BLaER1 treated with 17β-estradiol and CSF1 and Interleukin-3, amounts not matched to agents 10 nM and 100 nM (cell line): ENCODE results near the gene SEMA4A.
"Not testable (repeated sequence)": the region's sequence is repeated elsewhere in the genome, so short reads cannot be mapped to it uniquely, and the experiment has no call there.

Experiments
- H3K27ac ChIP-seq, 11 experiments: shearing (Covaris generic); formaldehyde crosslinking; 2 replicates each; pipeline ENCODE4 v1.8.1; 2022
- H3K27me3 ChIP-seq, 11 experiments: shearing (Covaris generic); formaldehyde crosslinking; 2 replicates each; pipeline ENCODE4 v1.8.1; 2022
- H3K36me3 ChIP-seq, 11 experiments: shearing (Covaris generic); formaldehyde crosslinking; 2 replicates each; pipeline ENCODE4 v1.8.1; 2022
- H3K4me1 ChIP-seq, 10 experiments: shearing (Covaris generic); formaldehyde crosslinking; 2 replicates each; pipeline ENCODE4 v1.8.1; 2022
- H3K4me2 ChIP-seq, 11 experiments: shearing (Covaris generic); formaldehyde crosslinking; 2 replicates each; pipeline ENCODE4 v1.8.1; 2022
- H3K4me3 ChIP-seq, 10 experiments: shearing (Covaris generic); formaldehyde crosslinking; 2 replicates each; pipeline ENCODE4 v1.8.1; 2022
- H3K9ac ChIP-seq, 11 experiments: shearing (Covaris generic); formaldehyde crosslinking; 2 replicates each; pipeline ENCODE4 v1.8.1; 2022
- H3K9me3 ChIP-seq, 11 experiments: shearing (Covaris generic); formaldehyde crosslinking; replicated peaks in 1 of 11; 2 replicates each; pipeline ENCODE4 v1.8.1; 2022
- H4K20me1 ChIP-seq, 11 experiments: shearing (Covaris generic); formaldehyde crosslinking; 2 replicates each; pipeline ENCODE4 v1.8.1; 2022
- Cebpa-rat ChIP-seq, 11 experiments: shearing (Covaris generic); IDR thresholded peaks; 2 replicates each; pipeline ENCODE4 v1.8.1; 2022

SEMA4A gene

GRCh38 chr1:156165083-156165482 is 11.7 kb downstream of the SEMA4A start:
- Histone ChIP-seq H3K27ac (peak overlapping the region in 3 of 11 experiments; percentile 38 to 69 (median 63); a peak in 5 of 22 replicates), H3K4me3 (no peak overlapping the region), H3K36me3 (peaks cover 0 to 95% (median 80%) of the 10 kb centered on the region in 11 experiments; a peak in 17 of 22 replicates), H3K9ac (peak overlapping the region in 3 of 11 experiments; percentile 11 to 59 (median 47); a peak in 3 of 22 replicates), H3K9me3 (peaks cover 0 to 19% (median 12%) of the 10 kb centered on the region in 11 experiments; a peak in 15 of 22 replicates), H4K20me1 (peaks cover 0 to 7% (median 0%) of the 10 kb centered on the region in 11 experiments; a peak in 2 of 22 replicates), H3K4me2 (peak overlapping the region in 3 of 11 experiments; percentile 51 to 72 (median 68); a peak in 6 of 22 replicates), H3K4me1 (peaks cover 7 to 57% (median 14%) of the 10 kb centered on the region in 10 experiments), H3K27me3 (no peaks in the 10 kb centered on the region)
- no peak for TF ChIP-seq Cebpa-rat (IDR thresholded peaks at IDR 0.05)

GRCh38 chr1:156167536-156167935 is 14.2 kb downstream of the SEMA4A start:
- peaks cover 0 to 6% (median 0%) of the 10 kb centered on the region in 11 experiments; a peak in 3 of 22 replicates for H4K20me1 ChIP-seq
- no peak overlapping the region for H3K4me2 ChIP-seq
- peaks cover 0 to 19% (median 12%) of the 10 kb centered on the region in 11 experiments; a peak in 15 of 22 replicates for H3K9me3 ChIP-seq
- H3K4me3 ChIP-seq, result no peak overlapping the region
- H3K4me1 ChIP-seq, result peaks cover 0 to 38% (median 2%) of the 10 kb centered on the region in 10 experiments; a peak in 12 of 20 replicates
- no peak for TF ChIP-seq Cebpa-rat (IDR thresholded peaks at IDR 0.05)
- H3K27me3 ChIP-seq, result no peaks in the 10 kb centered on the region
- H3K27ac ChIP-seq, result no peak overlapping the region
- H3K9ac ChIP-seq, result no peak overlapping the region
- H3K36me3 ChIP-seq, result peaks cover 0 to 100% (median 83%) of the 10 kb centered on the region in 11 experiments; a peak in 18 of 22 replicates

- no peak overlapping the region for H3K27ac ChIP-seq
- peaks cover 5 to 100% (median 82%) of the 10 kb centered on the region in 11 experiments; a peak in 18 of 22 replicates for H3K36me3 ChIP-seq
- H4K20me1 ChIP-seq, result peaks cover 0 to 30% (median 0%) of the 10 kb centered on the region in 11 experiments; a peak in 8 of 22 replicates
- H3K27me3 ChIP-seq, result no peaks in the 10 kb centered on the region
- no peak for TF ChIP-seq Cebpa-rat (IDR thresholded peaks at IDR 0.05)
- no peaks in the 10 kb centered on the region for H3K9me3 ChIP-seq
- peak overlapping the region in 1 of 11 experiments; percentile 61; a peak in 3 of 22 replicates for H3K9ac ChIP-seq
- H3K4me1 ChIP-seq, result peaks cover 0 to 11% (median 9%) of the 10 kb centered on the region in 10 experiments; a peak in 14 of 20 replicates
- H3K4me3 ChIP-seq, result no peak overlapping the region
- peak overlapping the region in 8 of 11 experiments; percentile 1 to 44 (median 23); a peak in 13 of 22 replicates for H3K4me2 ChIP-seq
These were observed 19.5 kb downstream of the SEMA4A start for GRCh38 chr1:156172696-156173470.

GRCh38 chr1:156176610-156177210 is 23.3 kb downstream of the SEMA4A start:
- Histone ChIP-seq H3K36me3 (peaks cover 5 to 72% (median 62%) of the 10 kb centered on the region in 11 experiments; a peak in 18 of 22 replicates), H4K20me1 (peaks cover 0 to 30% (median 0%) of the 10 kb centered on the region in 11 experiments; a peak in 8 of 22 replicates), H3K27ac (no peak overlapping the region)

GRCh38 chr1:156177919-156178654 is 24.7 kb downstream of the SEMA4A start:
- no peaks in the 10 kb centered on the region for H3K9me3 ChIP-seq
- H3K36me3 ChIP-seq, result peaks cover 5 to 66% (median 53%) of the 10 kb centered on the region in 11 experiments; a peak in 18 of 22 replicates
- no peak overlapping the region for H3K4me2 ChIP-seq
- peaks cover 0 to 9% (median 2%) of the 10 kb centered on the region in 10 experiments; a peak in 13 of 20 replicates for H3K4me1 ChIP-seq
- H4K20me1 ChIP-seq, result peaks cover 0 to 27% (median 0%) of the 10 kb centered on the region in 11 experiments; a peak in 8 of 22 replicates
- no peak overlapping the region for H3K4me3 ChIP-seq
- H3K27me3 ChIP-seq, result no peaks in the 10 kb centered on the region; a peak in 1 of 22 replicates
- TF ChIP-seq Cebpa-rat (IDR thresholded peaks at IDR 0.05), result no peak
- no peak overlapping the region for H3K9ac ChIP-seq
- no peak overlapping the region for H3K27ac ChIP-seq

More at GRCh38 chr1:156176610-156177210, 23.3 kb downstream of the SEMA4A start:
- no peak overlapping the region for H3K4me3 ChIP-seq
- H3K9ac ChIP-seq, result no peak overlapping the region
- no peak for TF ChIP-seq Cebpa-rat (IDR thresholded peaks at IDR 0.05)
- H3K27me3 ChIP-seq, result no peaks in the 10 kb centered on the region; a peak in 1 of 22 replicates
- no peaks in the 10 kb centered on the region for H3K9me3 ChIP-seq
- H3K4me1 ChIP-seq, result peaks cover 0 to 11% (median 9%) of the 10 kb centered on the region in 10 experiments; a peak in 14 of 20 replicates
- no peak overlapping the region for H3K4me2 ChIP-seq

- Histone ChIP-seq H3K9ac (no peak overlapping the region), H3K36me3 (peaks cover 5 to 66% (median 30%) of the 10 kb centered on the region in 11 experiments; a peak in 18 of 22 replicates), H3K4me2 (no peak overlapping the region), H3K9me3 (peaks cover 0 to 2% (median 0%) of the 10 kb centered on the region in 11 experiments; a peak in 5 of 22 replicates), H4K20me1 (peaks cover 0 to 16% (median 0%) of the 10 kb centered on the region in 11 experiments; a peak in 2 of 22 replicates), H3K27me3 (no peaks in the 10 kb centered on the region; a peak in 1 of 22 replicates), H3K4me1 (peaks cover 0 to 5% (median 0%) of the 10 kb centered on the region in 10 experiments; a peak in 3 of 20 replicates), H3K27ac (no peak overlapping the region), H3K4me3 (no peak overlapping the region)
- no peak for TF ChIP-seq Cebpa-rat (IDR thresholded peaks at IDR 0.05)
These were observed 27.1 kb downstream of the SEMA4A start for GRCh38 chr1:156180471-156180870.

- not testable (repeated sequence) for H3K4me1 ChIP-seq, H3K4me2 ChIP-seq, H3K27ac ChIP-seq, H3K9ac ChIP-seq, H3K4me3 ChIP-seq, H3K27me3 ChIP-seq
- peaks cover 5 to 12% (median 9%) of the 10 kb centered on the region in 11 experiments for H3K9me3 ChIP-seq
- H3K36me3 ChIP-seq, result peaks cover 4 to 66% (median 20%) of the 10 kb centered on the region in 11 experiments; a peak in 18 of 22 replicates
- peaks cover 0 to 11% (median 0%) of the 10 kb centered on the region in 11 experiments; a peak in 2 of 22 replicates for H4K20me1 ChIP-seq
These were observed 28.1 kb downstream of the SEMA4A start for GRCh38 chr1:156181391-156181924.

GRCh38 chr1:156182010-156182779 is 28.8 kb downstream of the SEMA4A start:
- H3K4me2 ChIP-seq, result peak overlapping the region in 2 of 11 experiments; percentile 21 to 40; a peak in 3 of 22 replicates
- not testable (repeated sequence) for H3K4me1 ChIP-seq, H3K27ac ChIP-seq

More at GRCh38 chr1:156182010-156182779, 28.8 kb downstream of the SEMA4A start:
- H3K9me3 ChIP-seq, result peaks cover 12 to 19% (median 17%) of the 10 kb centered on the region in 11 experiments
- H4K20me1 ChIP-seq, H3K9ac ChIP-seq, H3K27me3 ChIP-seq, H3K4me3 ChIP-seq: not testable (repeated sequence)
- H3K36me3 ChIP-seq, result peaks cover 0 to 64% (median 13%) of the 10 kb centered on the region in 11 experiments; a peak in 16 of 22 replicates
